ENCODE results near the gene KSR1.

GRCh38 chr17:27613433-27613832 is 157.2 kb downstream of the KSR1 start:
- TF ChIP-seq POLR2A (IDR thresholded peaks at IDR 0.05) (no peak), CTCF (IDR thresholded peaks at IDR 0.05) (no peak)

Measured in breast epithelium (tissue), 3 donors.